Adrenal gland (tissue), 12 donors: ENCODE results near the gene C3orf70. TPM values are rescaled to one million over a fixed set of nuclear protein-coding genes. Genes with fewer than 3 reads are reported as not detected.

ENCODE experiments used
- DNase-seq, 7 donors: peaks; one replicate each; pipeline ENCODE4 v3.0.0-alpha.2; 2019 to 2020
- H3K27ac ChIP-seq, 5 donors: fragments of 200-600 bp; sonication (generic) in 4 of 5; 1 replicate in 3 of 5; 2 replicates in 2 of 5; pipeline versions ENCODE4 v1.5.1 to v1.8.0; 2016 to 2020; ENCODE audit warnings: mild to moderate bottlenecking in 1 of 5
- H3K27me3 ChIP-seq: fragments of 200-600 bp; 2 replicates; pipeline ENCODE4 v1.8.0; 2021
- H3K36me3 ChIP-seq, 2 donors: fragments of 200-600 bp; replicated peaks in 1 of 2; 1 replicate in 1 of 2; 2 replicates in 1 of 2; pipeline versions ENCODE4 v1.5.1 to v1.8.0; 2018 to 2022
- H3K4me1 ChIP-seq, 2 donors: fragments of 200-600 bp; replicated peaks in 1 of 2; 1 replicate in 1 of 2; 2 replicates in 1 of 2; pipeline versions ENCODE4 v1.5.1 to v1.8.0; 2018 to 2021
- H3K4me3 ChIP-seq, 4 donors: fragments of 200-600 bp; sonication (generic) in 3 of 4; one replicate each; pipeline ENCODE4 v1.5.1; 2016 to 2018
- H3K9me3 ChIP-seq, 3 donors: fragments of 200-600 bp; sonication (generic) in 1 of 3; replicated peaks in 1 of 3; 1 replicate in 2 of 3; 2 replicates in 1 of 3; pipeline versions ENCODE4 v1.5.1 to v1.8.0; 2016 to 2021
- CTCF ChIP-seq, 6 experiments: fragments of 450-650 bp in 4 of 6; fragments of 200-600 bp in 2 of 6; sonication (generic) in 1 of 6; IDR thresholded peaks; 1 replicate in 5 of 6; 2 replicates in 1 of 6; pipeline versions ENCODE4 v1.5.1 to v1.8.0; 2016 to 2021; ENCODE audit warnings: antibody characterized with exemption in 6 of 6, mild to moderate bottlenecking in 2 of 6, moderate library complexity in 1 of 6
- POLR2A ChIP-seq, 2 donors: fragments of 450-650 bp; IDR thresholded peaks; one replicate each; pipeline ENCODE4 v1.6.1; 2017; ENCODE audit warnings: antibody characterized with exemption in 2 of 2, mild to moderate bottlenecking in 2 of 2, moderate library complexity in 1 of 2
- WGBS, 4 donors: extraction: QIAGEN DNeasy Blood & Tissue Kit in 2 of 4; methylation state at CpG; one replicate each; pipeline versions ENCODE4 v1.1.5 to v1.1.7; 2013 to 2017; 5-methylcytosine and 5-hydroxymethylcytosine counted together
- intact Hi-C, 2 donors: fragments of 100-400 bp; cut with DNase I; formaldehyde crosslinking; loops; one replicate each; pipeline versions ENCODE4 v1.14.1 to v1.15.0; 2022 to 2023
- polyA plus RNA-seq, 3 donors: library from polyadenylated mRNA; stranded (reverse); fragments of 200-250 nt in 2 of 3; fragments of 350-450 nt in 1 of 3; fragmentation: Illumina TruSeq in 1 of 3; extraction: RNeasy Lipid Tissue Mini Kit (QIAGEN cat#74804) in 1 of 3; gene quantifications; one replicate each; pipeline ENCODE4 v1.2.3, GENCODE V29; 2013 to 2014
- total RNA-seq, 9 donors: library from RNA; depleted of rRNA in 4 of 9; stranded (reverse); fragments of >200 nt in 4 of 9; fragments of 120-200 nt in 1 of 9; fragmentation: NEBNext Ultra II Directional in 1 of 9; extraction: Animal tissue kit (Norgen Biotek cat#: 25700) in 1 of 9; gene quantifications; one replicate each; pipeline versions ENCODE4 v1.1.0 to v1.2.4, GENCODE V29; 2013 to 2023
- donor health status: healthy with polysubstance abuse.
- donor health status: Bipolar disorder and iron deficiency.
- donor health status: DM: yes; HTN: yes; CAD: no.
- donor health status: DM: no; HTN: no; CAD: no.
- donor health status: DM: no; HTN: no; CAD: no.
- donor health status: DM: yes; HTN: yes; CAD: no.

Gene C3orf70
- total and polyA plus RNA-seq, 12 donors, result 0.64 to 2.6 (median 0.95) TPM

- 64 to 74% (median 69%) methylated on average over 2 of the region's 2 CpGs for WGBS, 4 donors
- H3K27me3 ChIP-seq, result no peaks in the 10 kb centered on the region
- H3K4me1 ChIP-seq, result no peaks in the 10 kb centered on the region
- no peak for TF ChIP-seq POLR2A (IDR thresholded peaks at IDR 0.05)
- no peak for TF ChIP-seq CTCF (IDR thresholded peaks at IDR 0.05)
- no peaks in the 10 kb centered on the region for H3K36me3 ChIP-seq
- no peaks in the 10 kb centered on the region for H3K9me3 ChIP-seq
- intact Hi-C loops, result no loop called here
- no peak overlapping the region for H3K27ac ChIP-seq
- no peak overlapping the region for H3K4me3 ChIP-seq
- no peak for DNase-seq
These were observed 63.5 kb downstream of the C3orf70 start for GRCh38 chr3:185089343-185089742.

- Histone ChIP-seq H3K4me1 (no peaks in the 10 kb centered on the region), H3K4me3 (no peak overlapping the region), H3K27ac (no peak overlapping the region), H3K36me3 (no peaks in the 10 kb centered on the region), H3K9me3 (no peaks in the 10 kb centered on the region), H3K27me3 (no peaks in the 10 kb centered on the region)
- 65 to 74% (median 69%) methylated on average over 3 of the region's 3 CpGs for WGBS, 4 donors
- TF ChIP-seq POLR2A (IDR thresholded peaks at IDR 0.05) (no peak), CTCF (IDR thresholded peaks at IDR 0.05) (no peak)
- intact Hi-C loops, result no loop called here
- DNase-seq, result no peak
These were observed 65.4 kb downstream of the C3orf70 start for GRCh38 chr3:185087419-185087818.

GRCh38 chr3:185084901-185085300 lies 68.0 kb downstream of the C3orf70 start:
- TF ChIP-seq POLR2A (IDR thresholded peaks at IDR 0.05) (no peak), CTCF (IDR thresholded peaks at IDR 0.05) (no peak)
- Histone ChIP-seq H3K36me3 (no peaks in the 10 kb centered on the region), H3K4me3 (no peak overlapping the region), H3K9me3 (no peaks in the 10 kb centered on the region), H3K27me3 (no peaks in the 10 kb centered on the region), H3K4me1 (no peaks in the 10 kb centered on the region), H3K27ac (no peak overlapping the region)
- no peak for DNase-seq
- intact Hi-C loops, result no loop called here
- 70 to 73% (median 72%) methylated on average over 5 of the region's 5 CpGs for WGBS, 4 donors

GRCh38 chr3:185084402-185084801 lies 68.5 kb downstream of the C3orf70 start:
- no peaks in the 10 kb centered on the region for H3K4me1 ChIP-seq
- no peaks in the 10 kb centered on the region for H3K9me3 ChIP-seq
- TF ChIP-seq POLR2A (IDR thresholded peaks at IDR 0.05) (no peak), CTCF (IDR thresholded peaks at IDR 0.05) (no peak)
- no peak overlapping the region for H3K27ac ChIP-seq
- no peak overlapping the region for H3K4me3 ChIP-seq
- intact Hi-C loops, result no loop called here
- WGBS, 4 donors, result 83 to 89% (median 87%) methylated on average over 4 to 5 of the region's 5 CpGs
- H3K27me3 ChIP-seq, result no peaks in the 10 kb centered on the region
- H3K36me3 ChIP-seq, result no peaks in the 10 kb centered on the region
- DNase-seq, result no peak
